Fibroblast of skin of right quadriceps (primary cell): ENCODE measurements around the gene PCDHGB3.

Experiments used
- DNase-seq: peaks from one replicate; pipeline ENCODE4 v3.0.0-alpha.2; 2013

Gene PCDHGB3

DNA sequence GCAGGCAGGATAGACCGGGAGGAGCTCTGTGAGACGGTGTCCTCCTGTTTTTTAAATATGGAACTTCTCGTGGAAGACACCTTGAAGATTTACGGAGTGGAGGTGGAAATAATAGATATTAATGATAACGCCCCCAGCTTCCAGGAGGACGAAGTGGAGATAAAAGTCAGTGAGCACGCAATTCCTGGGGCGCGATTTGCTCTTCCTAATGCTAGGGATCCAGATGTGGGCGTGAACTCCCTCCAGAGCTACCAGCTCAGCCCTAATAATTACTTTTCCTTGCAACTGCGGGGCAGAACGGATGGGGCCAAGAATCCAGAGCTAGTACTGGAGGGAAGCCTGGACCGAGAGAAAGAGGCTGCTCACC is 51.4 kb downstream of the PCDHGB3 start:
- DNase-seq: no peak
